Mononuclear cell (primary cell): Measurements from ENCODE around the gene BTBD9. TPM values are rescaled to one million over a fixed set of nuclear protein-coding genes. Genes with fewer than 3 reads are reported as not detected.

Source experiments
- H3K27me3 ChIP-seq: 2 replicates; pipeline ENCODE4 v1.6.0; 2011; ENCODE audit warnings: low read length, control low read depth; ENCODE audit not compliant: insufficient read depth
- H3K4me1 ChIP-seq: 2 replicates; pipeline ENCODE4 v1.5.1; 2011; ENCODE audit warnings: mild to moderate bottlenecking, low read length, control low read depth; ENCODE audit not compliant: insufficient read depth
- H3K4me3 ChIP-seq: 2 replicates; pipeline ENCODE4 v1.5.1; 2011; ENCODE audit warnings: mild to moderate bottlenecking, low read length, moderate library complexity
- H3K9me3 ChIP-seq: 2 replicates; pipeline ENCODE4 v1.5.1; 2011; ENCODE audit warnings: low read depth, mild to moderate bottlenecking, control low read depth, low read length
- total RNA-seq: library from RNA; depleted of rRNA; stranded (reverse); fragments of >200 nt; gene quantifications from one replicate; pipeline ENCODE4 v1.2.3, GENCODE V29; 2012

Gene BTBD9
- total RNA-seq, 1 donor, result 93.7 TPM

GRCh38 chr6:38417521-38417920, 222.2 kb downstream of the BTBD9 start:
- no peaks in the 10 kb centered on the region for H3K27me3 ChIP-seq
- no peaks in the 10 kb centered on the region for H3K4me1 ChIP-seq
- H3K9me3 ChIP-seq, result no peaks in the 10 kb centered on the region
- no peak overlapping the region for H3K4me3 ChIP-seq

DNA sequence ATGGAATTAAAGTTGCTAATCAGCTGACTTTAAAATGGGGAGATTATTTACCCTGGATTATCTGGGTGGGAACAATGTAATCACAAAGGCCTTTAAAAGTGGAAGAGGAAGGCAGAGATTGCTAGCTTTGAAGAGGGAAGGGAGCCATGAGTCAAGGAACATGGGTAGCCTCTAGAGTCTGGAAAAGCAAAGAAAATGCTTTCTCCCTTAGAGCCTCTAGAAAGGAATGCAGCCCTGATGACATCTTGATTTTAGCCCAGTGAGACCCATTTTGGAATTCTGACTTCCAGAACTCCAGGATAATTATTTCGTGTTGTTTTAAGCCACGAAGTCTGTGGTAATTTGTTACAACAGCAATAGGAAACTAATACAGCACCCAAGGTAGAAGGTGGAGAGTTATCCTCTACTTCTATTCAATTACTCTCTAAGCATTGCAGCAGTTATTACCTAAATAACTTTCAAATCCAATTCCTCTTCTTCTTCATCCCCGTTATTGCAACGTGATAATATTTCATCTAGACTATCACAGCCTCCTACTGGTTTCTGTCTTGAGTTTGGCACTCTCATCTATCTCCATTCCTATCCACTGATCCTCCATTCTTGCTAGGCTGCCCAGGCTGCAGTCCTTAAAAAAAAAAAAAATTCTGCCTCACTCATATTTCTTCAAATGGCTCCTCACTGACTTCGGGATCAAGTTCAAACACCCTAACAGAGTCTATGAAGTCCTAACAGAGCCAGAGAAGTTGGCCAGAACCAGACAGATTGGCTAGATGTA, 224.3 kb downstream of the BTBD9 start:
- Histone ChIP-seq H3K9me3 (no peaks in the 10 kb centered on the region), H3K27me3 (no peaks in the 10 kb centered on the region), H3K4me1 (no peaks in the 10 kb centered on the region), H3K4me3 (no peak overlapping the region)

GRCh38 chr6:38413102-38413800, 226.5 kb downstream of the BTBD9 start:
- Histone ChIP-seq H3K9me3 (no peaks in the 10 kb centered on the region), H3K4me3 (no peak overlapping the region), H3K4me1 (no peaks in the 10 kb centered on the region), H3K27me3 (no peaks in the 10 kb centered on the region)

DNA sequence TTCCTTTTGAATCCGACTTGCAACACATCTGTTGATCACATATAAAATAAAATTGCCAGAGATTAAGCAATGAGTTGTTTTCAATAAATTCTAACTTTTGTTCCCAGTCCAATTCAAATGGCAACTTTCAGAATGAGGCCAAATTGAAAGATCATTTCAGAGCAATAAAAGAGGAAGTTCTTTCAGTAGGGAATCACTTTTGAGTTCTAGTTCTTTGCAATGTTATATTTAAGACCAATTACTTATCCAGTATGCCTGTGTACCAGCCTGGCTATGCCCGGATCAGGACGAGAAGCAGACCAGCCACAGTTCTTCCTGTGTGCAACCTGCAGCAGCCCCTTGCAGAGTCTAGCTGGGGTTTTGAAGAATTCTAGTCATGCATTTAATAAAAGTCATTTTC, 232.5 kb downstream of the BTBD9 start:
- H3K4me3 ChIP-seq, result no peak overlapping the region
- no peaks in the 10 kb centered on the region for H3K27me3 ChIP-seq
- no peaks in the 10 kb centered on the region for H3K9me3 ChIP-seq
- H3K4me1 ChIP-seq, result no peaks in the 10 kb centered on the region

DNA sequence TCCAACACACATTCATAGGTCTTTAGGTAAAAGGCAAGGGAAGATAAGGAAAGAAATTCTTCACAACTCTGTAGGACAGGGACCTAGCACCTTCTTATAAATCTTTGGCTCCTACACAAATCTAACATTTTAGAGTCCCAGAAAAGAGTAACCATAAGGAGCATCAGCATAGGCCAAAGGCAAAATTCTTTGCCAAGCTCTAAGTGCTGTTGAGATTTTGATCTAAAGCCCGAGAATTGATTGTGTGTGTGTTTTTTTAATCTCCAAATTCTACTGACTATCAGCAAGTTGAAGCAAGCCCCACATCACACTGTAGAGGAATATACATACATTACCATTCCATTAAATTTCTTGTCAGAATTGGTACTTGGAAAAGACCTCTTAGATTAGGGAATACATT, 233.6 kb downstream of the BTBD9 start:
- Histone ChIP-seq H3K9me3 (no peaks in the 10 kb centered on the region), H3K27me3 (no peaks in the 10 kb centered on the region), H3K4me1 (no peaks in the 10 kb centered on the region), H3K4me3 (no peak overlapping the region)

DNA sequence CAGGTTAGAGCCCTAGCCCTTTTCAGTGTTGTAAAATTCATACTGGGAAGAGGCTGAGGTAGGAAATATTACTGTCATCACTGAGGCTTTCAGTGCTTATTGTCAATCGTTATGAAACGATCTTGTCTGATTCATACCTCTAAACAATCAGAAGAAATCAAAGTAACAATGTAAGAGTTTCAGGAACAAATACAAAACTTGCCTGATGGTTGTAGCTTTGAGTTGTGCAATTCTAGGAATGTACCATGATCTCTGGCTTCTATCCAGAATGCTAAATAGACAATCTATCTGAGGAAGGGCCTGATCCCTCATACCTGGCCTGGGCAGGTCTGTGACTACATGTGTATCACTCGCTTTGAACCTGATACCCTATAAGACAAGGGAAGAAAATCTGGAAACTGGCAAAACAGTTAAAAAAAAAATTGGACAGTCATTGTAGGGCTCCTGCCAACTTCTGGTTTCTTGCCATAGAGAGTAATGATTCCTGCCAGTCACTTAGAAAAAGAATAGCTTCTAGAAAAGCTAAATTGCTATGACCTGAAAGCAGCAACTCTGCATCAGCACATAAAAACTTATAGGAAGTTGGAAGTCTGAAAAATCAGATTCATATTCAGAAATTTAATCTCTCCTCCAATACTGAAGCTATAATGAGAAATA, 234.7 kb downstream of the BTBD9 start:
- no peak overlapping the region for H3K4me3 ChIP-seq
- no peaks in the 10 kb centered on the region for H3K27me3 ChIP-seq
- no peaks in the 10 kb centered on the region for H3K9me3 ChIP-seq
- no peaks in the 10 kb centered on the region for H3K4me1 ChIP-seq

GRCh38 chr6:38404355-38404754, 235.4 kb downstream of the BTBD9 start:
- Histone ChIP-seq H3K27me3 (no peaks in the 10 kb centered on the region), H3K4me3 (no peak overlapping the region), H3K4me1 (no peaks in the 10 kb centered on the region), H3K9me3 (no peaks in the 10 kb centered on the region)

DNA sequence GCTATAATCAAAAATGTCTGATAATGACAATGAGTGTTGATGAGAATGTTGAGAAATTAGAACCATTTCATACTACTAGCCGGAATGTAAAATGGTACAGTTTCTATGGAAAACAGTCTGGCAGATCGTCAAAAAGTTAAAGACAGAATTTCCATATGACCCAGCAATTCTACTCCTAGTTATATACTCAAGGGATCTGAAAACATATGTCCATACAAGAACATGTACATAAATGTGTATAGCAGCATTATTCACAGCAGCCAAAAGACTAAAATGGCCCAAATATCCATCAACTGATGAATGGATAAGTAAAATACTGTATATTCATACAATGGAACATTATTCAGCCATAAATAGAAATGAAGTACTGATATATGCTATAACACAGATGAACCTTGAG, 236.2 kb downstream of the BTBD9 start:
- no peaks in the 10 kb centered on the region for H3K27me3 ChIP-seq
- H3K9me3 ChIP-seq, result no peaks in the 10 kb centered on the region
- H3K4me3 ChIP-seq, result no peak overlapping the region
- no peaks in the 10 kb centered on the region for H3K4me1 ChIP-seq

GRCh38 chr6:38400764-38401163, 239.0 kb downstream of the BTBD9 start:
- Histone ChIP-seq H3K9me3 (no peaks in the 10 kb centered on the region), H3K27me3 (no peaks in the 10 kb centered on the region), H3K4me3 (no peak overlapping the region), H3K4me1 (no peaks in the 10 kb centered on the region)

DNA sequence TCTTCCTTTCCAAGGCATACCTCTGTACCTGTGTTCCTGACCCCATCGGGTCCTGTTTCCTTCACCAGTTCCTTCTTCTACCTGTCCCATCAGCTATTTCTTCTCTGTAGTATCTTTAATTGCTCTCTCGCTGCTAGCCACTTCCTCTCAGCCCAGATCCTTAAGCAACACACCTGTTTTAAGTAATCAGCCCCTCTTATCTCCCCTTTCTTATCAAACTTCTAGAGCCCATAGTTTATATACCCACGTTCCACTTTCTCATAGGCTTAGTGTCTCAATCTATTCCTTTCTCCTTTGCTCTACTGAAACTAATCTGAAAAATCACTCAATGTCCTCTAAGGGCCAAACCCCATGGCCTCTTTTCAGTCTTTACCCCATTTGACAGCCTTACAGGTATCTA, 239.6 kb downstream of the BTBD9 start:
- Histone ChIP-seq H3K27me3 (no peaks in the 10 kb centered on the region), H3K4me3 (no peak overlapping the region), H3K9me3 (no peaks in the 10 kb centered on the region)

DNA sequence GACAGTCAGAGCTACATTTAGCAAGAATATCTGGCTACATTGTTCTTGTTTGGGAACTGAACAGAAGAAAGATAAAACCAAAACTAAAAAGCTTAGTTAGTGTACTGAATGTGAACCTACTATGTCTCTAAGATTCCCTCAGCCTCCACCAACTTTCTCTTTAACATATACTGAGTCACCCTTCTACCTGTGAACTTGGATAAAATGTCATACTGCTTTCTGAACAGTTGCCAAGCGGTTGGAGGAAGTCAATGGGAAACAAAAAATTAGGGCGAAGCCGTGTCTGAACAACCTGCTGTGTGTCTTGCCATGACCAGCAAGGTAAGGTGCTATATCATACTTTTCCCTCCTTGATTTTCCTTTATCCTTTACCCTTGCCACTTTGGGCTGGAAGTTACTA, 243.5 kb downstream of the BTBD9 start:
- H3K27me3 ChIP-seq, result no peaks in the 10 kb centered on the region
- H3K4me3 ChIP-seq, result no peak overlapping the region
- no peaks in the 10 kb centered on the region for H3K9me3 ChIP-seq
- no peaks in the 10 kb centered on the region for H3K4me1 ChIP-seq

More for the DNA sequence above, 239.6 kb downstream of the BTBD9 start:
- H3K4me1 ChIP-seq, result no peaks in the 10 kb centered on the region

DNA sequence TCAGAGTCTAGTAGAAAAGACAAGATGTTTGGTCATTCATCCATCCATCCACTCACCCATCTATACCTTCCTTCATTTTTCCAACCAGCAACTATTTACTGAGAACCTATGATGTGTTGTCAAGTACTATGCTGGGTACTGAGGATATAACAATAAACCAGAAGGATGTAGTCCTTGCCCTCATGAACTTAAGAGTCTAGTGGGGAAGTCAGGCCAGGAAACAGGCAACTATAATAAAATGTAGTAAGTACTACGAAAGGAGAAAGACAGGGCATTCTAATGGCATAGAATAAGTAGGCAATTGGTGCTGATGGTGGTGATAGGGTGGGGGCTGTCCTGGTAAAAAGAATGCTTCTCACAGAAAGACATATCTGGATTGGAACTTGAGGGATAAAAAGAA, 245.7 kb downstream of the BTBD9 start:
- Histone ChIP-seq H3K9me3 (no peaks in the 10 kb centered on the region), H3K4me3 (no peak overlapping the region), H3K27me3 (no peaks in the 10 kb centered on the region), H3K4me1 (no peaks in the 10 kb centered on the region)

DNA sequence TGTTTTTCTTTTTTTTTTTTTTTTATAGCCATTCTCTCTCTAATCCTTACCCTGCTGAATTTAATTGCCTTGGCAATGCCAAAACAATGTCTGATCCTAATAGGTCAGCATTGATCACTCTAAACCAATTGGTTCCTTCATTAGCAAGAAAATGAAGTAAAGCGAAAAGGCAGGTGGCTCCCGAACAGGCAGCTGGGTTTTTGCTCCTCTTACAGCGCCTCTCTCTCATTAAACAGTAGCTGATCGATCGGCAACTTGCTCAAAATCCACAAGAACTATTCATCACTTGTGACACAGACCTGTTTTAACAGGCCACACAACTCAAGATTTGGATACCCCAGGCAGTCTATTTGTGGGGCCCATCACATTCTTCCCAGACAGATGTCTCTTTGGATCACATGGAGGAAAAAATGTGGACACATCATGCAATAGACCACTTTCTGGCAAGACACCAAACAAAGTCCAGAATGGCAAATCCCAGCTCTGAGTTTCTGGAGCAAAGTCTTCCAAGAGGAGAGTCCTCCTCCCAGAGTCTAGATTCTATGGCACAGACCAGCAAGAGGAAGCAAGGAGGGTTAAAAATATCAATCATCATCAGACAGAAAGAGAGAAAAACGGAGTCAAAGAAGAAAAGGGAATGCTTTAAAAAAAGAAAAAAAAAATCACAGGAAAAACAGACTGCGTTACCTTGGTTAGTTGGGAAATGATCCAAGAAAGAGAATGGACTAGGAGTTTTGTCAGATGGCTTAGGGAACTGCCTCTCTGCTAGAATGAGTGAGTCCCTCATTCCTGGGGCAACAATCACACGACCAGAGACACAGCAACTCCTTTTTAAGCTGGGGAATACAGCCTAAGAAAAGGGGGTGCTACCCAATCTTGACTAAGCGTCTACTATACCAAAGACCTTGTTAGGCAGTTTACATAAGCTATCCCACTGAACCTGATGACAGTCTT, 247.8 kb downstream of the BTBD9 start:
- Histone ChIP-seq H3K4me1 (no peaks in the 10 kb centered on the region), H3K27me3 (no peaks in the 10 kb centered on the region), H3K9me3 (no peaks in the 10 kb centered on the region), H3K4me3 (no peak overlapping the region)

GRCh38 chr6:38391206-38391605, 248.5 kb downstream of the BTBD9 start:
- no peaks in the 10 kb centered on the region for H3K27me3 ChIP-seq
- H3K4me1 ChIP-seq, result no peaks in the 10 kb centered on the region
- H3K4me3 ChIP-seq, result no peak overlapping the region
- H3K9me3 ChIP-seq, result no peaks in the 10 kb centered on the region

DNA sequence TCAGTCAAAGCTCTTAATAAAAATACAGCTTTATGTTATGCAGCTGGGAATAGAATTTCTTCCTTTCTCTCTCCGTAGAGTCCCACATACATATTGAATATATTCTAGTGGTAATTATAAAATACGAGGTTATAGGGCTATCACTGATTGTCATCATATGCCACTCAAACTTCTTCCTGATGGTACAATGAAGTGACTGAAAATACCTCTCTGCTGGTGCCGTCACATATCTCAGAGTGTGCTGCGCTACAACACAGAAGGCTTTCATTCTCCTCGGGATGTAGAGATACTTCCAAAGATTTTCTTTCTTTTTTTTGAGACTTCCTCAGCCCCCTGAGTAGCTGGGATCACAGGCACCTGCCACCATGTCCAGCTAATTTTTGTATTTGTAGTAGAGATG, 249.9 kb downstream of the BTBD9 start:
- no peaks in the 10 kb centered on the region for H3K9me3 ChIP-seq
- H3K27me3 ChIP-seq, result no peaks in the 10 kb centered on the region
- no peaks in the 10 kb centered on the region for H3K4me1 ChIP-seq
- H3K4me3 ChIP-seq, result no peak overlapping the region
